ENCODE data around the gene DNAH10.

DNA sequence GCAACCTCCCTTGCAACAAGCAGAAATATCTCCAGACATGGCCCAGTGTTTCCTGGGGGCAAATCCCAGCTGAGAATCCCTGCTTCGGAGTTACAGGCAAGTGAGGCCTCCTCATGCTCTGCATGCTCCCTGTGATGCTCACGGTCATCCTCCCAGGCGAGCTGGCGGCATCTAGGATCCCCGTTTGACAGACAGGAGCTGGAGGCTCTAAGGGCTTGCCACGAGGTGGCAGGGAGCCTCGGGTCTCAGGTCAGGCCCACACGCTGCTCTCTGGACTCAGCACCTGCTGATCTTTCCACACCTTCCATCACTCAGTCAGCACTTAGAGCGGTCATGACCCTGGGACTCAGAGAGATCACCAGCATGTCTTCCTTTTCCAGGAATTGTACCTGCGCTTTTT is 130.8 kb downstream of the DNAH10 start:
- no peak for TF ChIP-seq EZH2phosphoT487 (IDR thresholded peaks at IDR 0.05; ENCODE audit: insufficient read depth, low read depth)
- TF ChIP-seq EZH2 (IDR thresholded peaks at IDR 0.05; ENCODE audit: insufficient read depth, poor library complexity, severe bottlenecking): no peak
